Occipital lobe (tissue), 2 donors: Measurements from ENCODE around the gene NME4. TPM values are rescaled to one million over a fixed set of nuclear protein-coding genes. Genes with fewer than 3 reads are reported as not detected.
"Not testable (repeated sequence)": the region's sequence is repeated elsewhere in the genome, so short reads cannot be mapped to it uniquely, and the experiment has no call there.

Experiments used
- DNase-seq: peaks from one replicate; lab custom pipeline; 2025; lab: John Stamatoyannopoulos, UW
- total RNA-seq: library from RNA; depleted of rRNA; stranded (reverse); fragments of >200 nt; gene quantifications from one replicate; pipeline ENCODE4 v1.2.3, GENCODE V29; 2014

Gene NME4
- total RNA-seq, 1 donor from 2014 or later, result 15.4 TPM

DNA sequence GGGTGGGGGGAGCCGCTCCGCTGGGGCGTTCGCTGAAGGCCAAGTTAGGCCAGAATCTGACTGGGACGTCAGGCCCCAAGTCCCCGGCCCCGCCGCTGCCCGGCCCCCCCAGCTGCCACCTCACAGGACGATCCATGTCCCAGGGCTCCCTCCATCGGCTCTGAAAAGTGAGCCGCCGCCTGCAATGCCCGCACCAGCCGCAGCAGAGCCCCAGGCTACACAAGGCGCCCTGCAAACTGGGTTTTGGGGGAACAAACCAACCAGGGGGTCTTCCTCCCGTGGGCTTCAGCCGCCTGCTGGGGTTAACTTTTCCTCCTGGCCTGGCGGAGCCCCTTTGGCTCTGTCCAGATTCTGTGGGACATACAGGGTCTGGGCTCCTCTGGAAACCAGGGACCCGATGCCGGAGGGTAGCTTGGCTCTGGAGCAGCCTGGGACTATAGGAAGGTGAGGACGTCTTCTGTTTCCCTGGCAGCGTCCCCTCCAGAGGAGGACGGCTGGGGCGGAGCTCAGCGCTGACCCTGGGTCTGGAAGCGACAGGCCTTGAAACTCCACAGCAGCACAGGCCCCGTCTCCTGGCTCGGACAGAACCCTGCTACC lies 835 bp downstream of the NME4 start:
- DNase-seq, result peak; percentile 53

DNA sequence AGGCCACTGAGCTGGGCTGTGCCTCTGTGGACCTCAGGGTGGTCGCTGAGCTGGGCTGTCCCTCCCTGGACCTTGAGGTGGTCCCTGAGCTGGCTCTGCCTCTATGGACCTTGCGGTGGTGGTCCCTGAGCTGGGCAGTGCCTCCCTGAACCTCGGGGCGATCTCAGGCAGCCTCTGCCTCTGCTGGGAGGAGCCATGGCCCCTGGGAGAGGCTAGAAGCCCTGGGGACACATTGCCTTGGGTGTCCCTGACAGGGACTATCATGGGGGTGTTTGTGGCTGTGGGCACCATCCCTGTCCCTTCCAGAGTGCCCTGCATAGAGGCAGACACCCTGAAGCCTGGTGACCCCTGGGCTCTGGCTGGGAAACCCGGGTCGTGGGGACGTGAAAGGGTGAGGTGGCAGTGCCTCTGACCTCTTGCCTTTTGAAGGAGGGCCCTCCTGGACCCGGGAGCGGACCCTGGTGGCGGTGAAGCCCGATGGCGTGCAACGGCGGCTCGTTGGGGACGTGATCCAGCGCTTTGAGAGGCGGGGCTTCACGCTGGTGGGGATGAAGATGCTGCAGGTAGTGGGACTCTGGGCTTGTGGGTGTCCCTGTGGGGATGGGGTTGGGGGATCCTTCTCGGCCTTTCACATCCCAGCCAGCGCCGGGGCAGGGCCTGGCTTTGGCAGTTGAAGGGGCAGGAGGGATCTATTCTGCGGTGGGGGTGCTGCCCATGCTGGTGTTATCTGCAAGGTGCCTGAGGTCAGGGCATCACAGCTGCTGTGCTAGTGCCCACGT lies 1.8 kb downstream of the NME4 start:
- DNase-seq, result no peak

DNA sequence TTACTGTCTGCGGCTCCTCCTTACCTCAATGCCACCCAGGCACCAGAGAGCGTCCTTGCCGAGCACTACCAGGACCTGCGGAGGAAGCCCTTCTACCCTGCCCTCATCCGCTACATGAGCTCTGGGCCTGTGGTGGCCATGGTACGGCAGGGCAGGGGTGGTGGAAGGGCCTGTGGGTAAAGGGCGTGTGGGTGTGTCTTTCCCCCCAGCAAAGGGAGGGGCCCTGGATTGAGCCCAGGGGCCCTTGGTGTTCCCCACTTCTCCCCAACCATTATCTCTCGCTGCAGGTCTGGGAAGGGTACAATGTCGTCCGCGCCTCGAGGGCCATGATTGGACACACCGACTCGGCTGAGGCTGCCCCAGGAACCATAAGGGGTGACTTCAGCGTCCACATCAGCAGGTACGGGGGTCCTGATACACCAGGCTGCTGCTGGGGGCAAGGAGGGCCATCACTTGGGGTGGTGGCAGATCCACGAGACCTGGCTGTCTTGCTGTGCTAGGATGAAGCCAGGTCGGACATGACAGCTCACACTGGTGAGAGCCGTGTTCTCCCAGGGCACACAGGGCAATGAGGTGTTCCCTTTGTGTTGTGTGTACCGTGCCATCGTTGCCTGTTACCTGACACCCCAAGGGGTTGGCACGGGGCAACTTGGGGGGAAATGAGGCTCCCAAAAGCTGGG lies 2.5 kb downstream of the NME4 start:
- DNase-seq, result no peak

DNA sequence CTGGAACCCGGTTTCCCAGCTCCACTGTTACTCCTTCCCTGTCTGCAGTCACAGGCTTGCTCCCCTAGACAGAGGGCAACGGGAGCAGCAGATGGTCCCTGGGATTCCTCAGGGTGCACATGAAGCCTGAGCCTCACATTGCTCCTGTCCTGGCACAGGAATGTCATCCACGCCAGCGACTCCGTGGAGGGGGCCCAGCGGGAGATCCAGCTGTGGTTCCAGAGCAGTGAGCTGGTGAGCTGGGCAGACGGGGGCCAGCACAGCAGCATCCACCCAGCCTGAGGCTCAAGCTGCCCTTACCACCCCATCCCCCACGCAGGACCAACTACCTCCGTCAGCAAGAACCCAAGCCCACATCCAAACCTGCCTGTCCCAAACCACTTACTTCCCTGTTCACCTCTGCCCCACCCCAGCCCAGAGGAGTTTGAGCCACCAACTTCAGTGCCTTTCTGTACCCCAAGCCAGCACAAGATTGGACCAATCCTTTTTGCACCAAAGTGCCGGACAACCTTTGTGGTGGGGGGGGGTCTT lies 3.1 kb downstream of the NME4 start:
- no peak for DNase-seq

DNA sequence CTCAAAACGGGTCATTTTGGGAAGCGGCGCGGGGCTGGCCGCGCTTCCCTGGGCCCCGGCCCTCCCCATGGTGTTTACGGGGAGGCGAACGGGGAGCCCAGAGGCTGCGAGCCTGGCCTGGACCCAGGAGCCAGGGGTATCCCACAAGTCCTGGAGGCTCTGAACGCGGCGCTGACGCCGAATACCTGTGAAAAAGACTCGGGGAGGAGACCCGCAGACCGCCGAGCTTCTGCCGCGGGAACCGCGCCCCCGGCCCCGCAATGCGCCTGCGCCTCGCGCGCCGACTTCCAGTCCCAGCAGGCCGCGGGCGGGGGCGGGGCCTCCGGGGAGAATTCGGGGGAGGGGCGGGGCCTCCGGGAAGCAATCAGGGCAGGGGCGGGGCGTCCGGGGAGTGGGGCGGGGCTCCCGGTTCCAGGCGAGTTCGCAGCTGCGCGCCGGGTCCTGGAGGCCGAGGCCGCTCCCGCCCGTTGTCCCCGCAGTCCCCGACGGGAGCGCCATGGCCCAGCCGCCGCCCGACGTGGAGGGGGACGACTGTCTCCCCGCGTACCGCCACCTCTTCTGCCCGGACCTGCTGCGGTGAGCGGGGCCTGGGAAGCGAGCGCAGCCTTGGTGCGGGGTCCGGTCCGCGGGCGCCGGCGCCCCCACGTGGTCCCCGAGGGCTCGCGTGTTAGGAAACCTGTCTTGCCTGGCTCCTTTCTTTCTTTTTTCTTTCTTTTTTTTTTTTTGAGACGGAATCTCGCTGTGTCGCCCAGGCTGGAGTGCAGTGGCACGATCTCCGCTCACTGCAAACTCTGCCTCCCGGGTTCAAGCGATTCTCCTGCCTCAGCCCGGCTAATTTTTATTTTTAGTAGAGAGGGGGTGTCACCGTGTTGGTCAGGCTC lies 4.7 kb downstream of the NME4 start, which contains the start of gene DECR2:
Gene DECR2 (plus strand): TSS at position 418 of the 881 bp plus-strand sequence. CDS start 79 bp downstream, at position 497.
- peak; percentile 92 for DNase-seq

DNA sequence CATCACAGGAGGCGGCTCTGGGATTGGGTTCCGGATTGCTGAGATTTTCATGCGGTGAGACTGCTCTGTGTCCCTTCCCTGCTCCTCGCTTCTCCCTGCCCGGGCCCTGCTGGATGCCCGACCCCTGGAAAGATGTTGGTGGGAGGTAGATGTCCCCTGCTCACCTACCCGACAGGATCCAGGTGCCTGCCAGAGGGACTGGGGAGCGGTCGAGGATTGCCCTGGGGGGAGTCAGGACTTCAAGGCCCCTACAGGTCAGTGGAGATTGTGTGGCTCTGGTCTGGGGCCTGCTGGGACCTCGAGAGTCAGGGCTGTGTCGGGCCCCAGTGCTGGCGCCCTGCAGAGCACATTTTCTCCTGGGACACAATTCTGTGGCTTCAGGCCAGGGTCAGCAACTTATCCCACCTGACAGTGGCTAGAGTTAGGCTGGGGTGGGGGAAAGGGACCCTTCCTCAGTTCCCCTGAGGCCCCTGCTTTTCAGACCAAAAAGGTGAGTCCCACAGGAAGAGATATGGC lies 8.0 kb downstream of the NME4 start:
- DNase-seq, result no peak

DNA sequence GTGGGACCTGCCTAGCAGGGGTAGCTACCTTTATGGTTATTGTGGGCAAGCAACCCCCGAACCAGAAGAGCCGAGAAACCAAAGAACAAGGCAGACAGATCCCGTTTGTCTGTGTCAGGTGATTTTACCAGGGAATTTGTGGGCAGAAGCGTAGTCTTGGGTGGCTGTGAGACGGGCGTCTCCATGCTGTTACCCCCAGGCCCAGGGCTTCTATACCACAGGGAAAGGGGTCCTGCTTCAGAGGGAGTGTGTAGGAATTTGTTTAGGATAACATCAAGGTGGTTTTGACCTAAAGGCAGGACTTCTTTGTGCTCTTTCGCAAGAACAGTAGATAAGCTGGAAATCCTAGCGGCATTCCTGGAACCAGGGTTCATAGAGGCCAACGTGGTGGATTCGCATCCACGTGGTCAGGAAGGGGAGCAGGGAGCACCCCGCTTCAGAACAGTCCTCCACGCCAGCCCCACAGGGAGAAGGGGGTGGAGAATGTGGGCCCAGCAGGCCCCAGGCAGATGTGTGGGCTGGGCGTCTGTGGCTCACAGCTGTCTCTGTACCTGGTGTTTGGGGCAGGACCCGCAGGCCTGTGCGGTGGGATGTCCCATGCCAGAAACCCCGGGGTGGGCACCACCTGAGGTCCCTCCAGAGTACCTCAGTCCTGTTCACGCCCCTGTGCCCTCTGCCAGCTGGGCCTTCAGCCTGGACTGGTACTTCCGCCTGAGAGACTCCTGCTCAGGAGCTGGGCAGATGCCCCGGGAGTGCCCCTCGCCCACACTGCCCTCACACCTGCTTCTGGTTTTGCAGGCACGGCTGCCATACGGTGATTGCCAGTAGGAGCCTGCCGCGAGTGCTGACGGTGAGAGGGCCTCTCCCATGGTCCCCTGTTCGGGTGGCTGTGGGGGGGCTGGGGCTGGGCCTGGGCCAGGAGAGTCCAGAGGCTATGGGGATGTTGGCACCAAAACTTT lies 8.8 kb downstream of the NME4 start:
- DNase-seq, result no peak

DNA sequence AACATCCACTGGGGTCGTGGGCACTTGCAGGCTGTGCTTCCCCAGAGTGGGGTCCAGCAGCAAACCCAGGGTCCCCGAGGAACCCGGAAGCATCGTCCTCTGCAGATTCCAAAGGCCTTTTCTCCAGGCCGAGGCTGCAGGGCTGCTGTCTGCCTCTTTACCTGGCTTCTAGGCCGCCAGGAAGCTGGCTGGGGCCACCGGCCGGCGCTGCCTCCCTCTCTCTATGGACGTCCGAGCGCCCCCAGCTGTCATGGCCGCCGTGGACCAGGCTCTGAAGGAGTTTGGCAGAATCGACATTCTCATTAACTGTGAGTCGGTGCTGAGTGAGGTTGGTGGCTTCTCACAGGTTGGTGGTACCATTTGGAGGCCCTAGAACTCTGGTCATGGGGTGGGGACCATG lies 10.3 kb downstream of the NME4 start:
- DNase-seq, result no peak

DNA sequence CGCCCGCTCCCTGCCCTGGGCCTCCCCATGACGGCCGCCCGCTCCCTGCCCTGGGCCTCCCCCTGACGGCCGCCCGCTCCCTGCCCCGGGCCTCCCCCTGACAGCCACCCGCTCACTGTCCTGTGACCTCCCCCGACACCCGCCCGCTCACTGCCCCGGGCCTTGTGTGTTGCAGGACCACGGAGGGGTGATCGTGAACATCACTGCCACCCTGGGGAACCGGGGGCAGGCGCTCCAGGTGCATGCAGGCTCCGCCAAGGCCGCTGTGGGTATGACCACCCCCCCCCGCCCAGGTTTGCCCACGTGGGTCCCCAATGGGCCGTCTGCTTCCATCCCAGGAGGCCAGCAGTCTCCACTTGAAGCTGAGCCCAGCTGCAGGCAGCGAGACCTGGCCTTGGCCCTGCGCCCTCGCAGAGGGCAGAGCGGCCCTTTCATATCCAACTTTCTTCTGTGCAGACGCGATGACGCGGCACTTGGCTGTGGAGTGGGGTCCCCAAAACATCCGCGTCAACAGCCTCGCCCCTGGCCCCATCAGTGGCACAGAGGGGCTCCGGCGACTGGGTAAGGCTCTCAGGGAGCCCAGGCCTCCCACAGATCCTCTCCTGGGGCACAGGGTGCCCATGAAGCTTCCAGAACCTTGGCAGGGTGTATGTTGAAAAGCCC lies 13.6 kb downstream of the NME4 start:
- no peak for DNase-seq

DNA sequence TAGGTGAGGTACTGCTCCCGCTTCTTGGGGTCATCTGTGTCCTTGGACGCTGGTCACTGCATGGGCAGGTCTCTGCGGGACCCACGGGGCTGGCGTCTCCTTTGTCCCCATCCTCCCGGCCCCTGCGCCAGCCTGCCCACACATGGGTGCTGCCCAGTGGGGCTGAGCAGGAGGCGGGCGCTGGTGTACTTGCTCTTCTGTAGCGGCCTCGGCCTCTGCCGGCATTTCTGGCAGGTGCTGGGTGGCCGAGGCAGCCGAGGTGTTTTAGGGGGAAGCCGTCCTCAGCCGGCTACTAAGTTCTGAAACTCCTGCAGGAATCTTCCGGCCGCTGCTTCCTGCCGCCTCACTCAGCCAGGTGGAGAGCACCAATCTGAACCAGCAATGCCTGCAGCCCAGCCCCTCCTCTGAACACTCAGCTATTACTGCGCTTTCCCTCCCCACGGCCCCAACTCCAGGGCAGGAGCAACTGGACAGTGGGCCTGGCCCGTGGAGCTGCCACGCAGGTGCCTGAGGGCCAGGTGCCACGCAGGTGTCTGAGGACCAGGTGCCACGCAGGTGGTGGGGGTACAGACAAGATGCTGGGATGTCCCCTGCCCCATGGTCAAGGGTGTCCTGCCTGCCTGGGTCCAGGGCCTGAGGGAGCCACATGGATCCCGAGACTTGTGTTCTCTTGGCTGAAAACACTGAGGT lies 14.7 kb downstream of the NME4 start:
- no peak for DNase-seq

DNA sequence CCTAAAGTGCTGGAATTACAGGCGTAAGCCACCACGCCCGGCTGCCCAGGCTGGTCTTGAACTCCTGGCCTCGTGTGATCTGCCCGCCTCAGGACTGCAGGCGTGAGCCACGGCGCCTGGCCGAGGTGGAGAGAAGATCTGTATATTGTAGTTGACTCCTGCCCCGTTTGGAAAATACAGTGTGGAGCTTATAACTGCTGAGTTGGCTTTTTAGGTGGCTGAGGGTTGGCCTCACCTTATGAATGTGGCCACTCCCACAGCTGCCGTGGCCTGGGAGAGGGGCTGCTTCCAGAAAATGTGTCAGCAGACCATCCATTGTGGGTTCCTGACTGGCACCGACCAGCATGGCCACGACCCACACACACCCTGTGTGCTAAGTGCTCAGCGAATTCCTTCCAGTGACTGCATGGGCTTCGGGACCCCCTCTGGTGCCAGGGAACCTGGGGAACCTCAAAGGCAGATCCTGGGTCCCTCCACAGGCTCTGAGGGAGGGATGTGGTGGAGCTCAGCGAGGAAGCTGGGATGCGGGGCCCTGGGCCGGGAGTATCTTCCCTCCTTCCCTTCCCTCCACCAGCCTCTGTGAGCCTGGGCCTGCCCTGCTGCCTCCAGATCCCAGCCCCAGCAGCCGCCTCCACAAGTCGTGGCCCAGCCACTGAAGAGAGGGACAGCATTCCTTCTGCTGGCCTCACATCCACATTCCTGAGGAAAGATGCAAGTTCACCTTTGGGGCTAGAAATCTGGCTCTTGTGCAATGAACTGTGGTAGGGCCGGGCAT lies 17.6 kb downstream of the NME4 start:
- no peak for DNase-seq

DNA sequence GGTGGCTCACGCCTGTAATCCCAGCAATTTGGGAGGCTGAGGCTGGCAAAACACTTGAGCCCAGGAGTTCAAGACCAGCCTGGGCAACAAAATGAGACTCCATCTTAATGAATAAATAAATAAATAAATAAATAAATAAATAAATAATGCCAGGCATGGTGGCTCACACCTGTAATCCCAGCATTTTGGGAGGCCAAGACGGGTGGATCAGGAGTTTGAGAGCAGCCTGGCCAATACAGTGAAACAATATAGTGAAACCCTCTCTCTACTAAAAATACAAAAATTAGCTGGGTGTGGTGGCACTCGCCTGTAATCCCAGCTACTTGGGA lies 18.1 kb downstream of the NME4 start:
- DNase-seq, result not testable (repeated sequence)

DNA sequence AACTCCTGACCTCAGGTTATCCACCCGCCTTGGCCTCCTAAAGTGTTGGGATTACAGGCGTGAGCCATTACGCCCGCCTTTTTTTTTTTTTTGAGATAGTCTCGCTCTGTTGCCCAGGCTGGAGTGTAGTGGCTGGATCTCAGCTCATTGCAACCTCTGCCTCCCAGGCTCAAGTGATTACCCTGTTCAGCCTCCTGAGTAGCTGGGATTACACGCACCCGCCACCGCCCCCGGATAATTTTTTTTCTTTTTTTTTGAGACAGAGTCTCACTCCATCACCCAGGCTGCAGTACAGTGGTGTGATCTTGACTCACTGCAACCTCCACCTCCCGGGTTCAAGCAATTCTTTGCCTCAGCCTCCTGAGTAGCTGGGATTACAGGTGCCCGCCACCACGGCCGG lies 25.2 kb downstream of the NME4 start:
- not testable (repeated sequence) for DNase-seq

DNA sequence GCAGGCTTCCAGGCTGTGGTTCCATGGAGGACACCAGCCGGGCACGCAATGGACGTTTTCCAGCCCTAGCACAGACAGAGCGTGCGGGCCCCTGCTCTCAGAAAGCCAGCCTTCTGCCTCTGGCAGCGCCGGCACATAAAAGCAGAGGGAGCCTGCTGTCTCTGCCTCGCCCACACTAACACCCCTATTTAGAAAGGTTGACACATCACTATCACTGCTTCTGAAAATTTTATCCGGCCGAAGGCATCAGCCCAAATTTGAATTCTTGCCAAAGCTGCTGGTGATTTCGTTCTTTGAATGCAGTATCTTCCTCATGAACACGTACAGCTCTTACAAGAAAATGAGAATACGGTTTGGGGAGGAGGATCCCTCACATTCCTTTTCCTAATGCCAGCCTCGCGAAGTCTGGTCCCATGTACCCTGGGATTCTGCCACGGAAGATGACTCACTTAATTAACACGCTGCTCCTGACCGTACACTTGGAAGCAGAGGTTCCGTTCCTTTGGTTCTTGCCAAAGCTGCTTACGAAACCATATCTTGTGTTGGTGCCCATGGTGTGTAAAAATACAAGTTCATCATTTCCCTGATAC lies 27.1 kb downstream of the NME4 start:
- DNase-seq, result peak; percentile 74

DNA sequence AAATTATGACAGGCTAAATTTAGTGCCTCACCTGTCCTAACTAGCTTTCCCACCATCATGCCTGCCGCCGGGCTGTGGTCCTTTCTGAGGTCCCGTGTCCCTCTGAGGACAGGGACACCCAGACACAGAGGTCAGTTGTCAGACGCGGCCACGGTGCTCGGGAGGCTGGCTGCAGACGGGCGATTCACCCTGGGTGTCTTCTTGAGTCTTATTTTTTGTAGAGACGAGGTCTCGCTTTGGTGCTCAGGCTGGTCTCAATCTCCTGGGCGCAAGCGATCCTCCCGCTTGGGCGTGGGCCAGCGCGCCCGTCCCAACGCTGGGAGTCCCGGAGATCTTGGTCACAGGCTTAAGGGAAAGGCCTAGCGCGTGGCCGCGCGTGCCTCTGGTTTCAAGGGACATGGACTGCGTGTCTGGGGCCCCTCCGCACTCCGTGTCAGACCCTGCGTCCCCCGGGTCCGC lies 27.7 kb downstream of the NME4 start:
- no peak for DNase-seq

DNA sequence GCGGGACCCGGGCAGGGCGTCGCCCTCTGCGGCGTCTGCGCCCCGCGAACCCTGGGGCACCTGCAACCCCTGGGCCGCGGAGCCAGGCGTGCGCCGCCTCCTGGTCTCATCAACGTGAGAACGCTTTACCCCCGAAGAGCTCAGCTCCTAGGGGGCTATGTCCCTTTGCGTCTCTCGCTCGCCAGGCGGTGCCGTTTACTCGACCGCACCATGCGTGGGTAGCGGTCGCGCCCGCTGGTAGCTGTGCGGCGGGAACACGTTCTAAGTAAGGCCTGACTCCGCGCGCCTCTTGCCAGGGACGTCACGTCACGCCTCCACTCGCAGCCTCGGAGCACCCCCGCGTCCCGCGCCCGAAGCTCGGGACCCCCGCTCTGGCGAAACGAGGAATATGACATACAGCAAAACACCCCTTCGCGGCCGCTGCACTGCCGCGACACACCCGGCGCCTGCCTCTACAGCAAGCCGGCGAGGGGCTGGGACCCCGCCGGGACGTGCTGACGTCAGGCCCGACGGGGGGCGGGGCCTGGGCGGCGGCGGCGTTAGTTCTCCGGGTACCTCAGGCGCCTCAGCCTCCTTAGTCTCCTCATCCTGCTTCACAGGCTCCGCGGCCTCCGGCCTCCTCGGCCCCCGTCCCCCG lies 28.2 kb downstream of the NME4 start, which contains the start of gene RAB11FIP3:
Gene RAB11FIP3 (plus strand): TSS at position 568 of the 637 bp plus-strand sequence. CDS start 358 bp downstream, outside the sequence.
- DNase-seq, result peak; percentile 78

DNA sequence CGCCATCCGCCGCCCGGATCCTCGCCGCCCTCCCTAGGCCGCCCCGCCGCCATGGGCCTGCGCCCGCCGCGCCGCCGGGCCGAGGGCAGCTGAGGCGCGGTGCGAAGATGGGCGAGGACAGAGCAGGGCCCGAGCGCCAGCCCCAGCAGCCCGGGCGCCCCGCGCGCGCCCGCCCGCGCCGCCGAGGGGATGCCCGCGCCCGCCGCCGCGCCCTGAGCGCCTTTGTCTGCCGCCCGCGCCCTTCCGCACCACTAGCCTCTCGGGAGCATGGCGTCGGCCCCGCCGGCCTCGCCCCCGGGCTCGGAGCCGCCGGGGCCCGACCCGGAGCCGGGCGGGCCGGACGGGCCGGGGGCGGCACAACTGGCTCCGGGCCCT lies 28.7 kb downstream of the NME4 start:
- no peak for DNase-seq
